ENCODE data around the gene SLC9A9.

DNA sequence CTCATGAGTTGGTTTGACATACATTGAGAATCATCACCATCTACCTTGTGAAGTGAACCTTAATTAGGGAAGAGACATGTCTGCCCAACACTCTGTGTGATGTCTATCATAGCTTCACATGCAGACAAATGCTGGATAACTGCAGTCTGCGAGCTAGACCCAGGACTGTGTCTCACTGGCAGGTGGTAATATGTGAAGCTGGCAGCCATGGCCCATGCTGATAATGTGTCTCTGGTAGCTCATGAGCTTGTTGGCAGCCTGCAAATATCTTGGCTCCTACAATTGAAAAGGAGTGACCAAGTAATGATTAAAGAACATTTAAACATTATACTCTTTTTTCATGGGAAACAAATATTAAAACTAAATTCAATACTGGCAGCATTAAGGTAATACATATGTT lies 493.9 kb downstream of the SLC9A9 start:
- TF ChIP-seq CTCF (IDR thresholded peaks at IDR 0.05) (no peak), POLR2AphosphoS5 (IDR thresholded peaks at IDR 0.05) (no peak), EP300 (IDR thresholded peaks at IDR 0.05) (no peak), POLR2A (IDR thresholded peaks at IDR 0.05; ENCODE audit: low read depth) (no peak)

Data from esophagus muscularis mucosa (tissue), 4 donors.